Gastrocnemius medialis (tissue), 4 donors: ENCODE results near the gene GLE1. TPM values are rescaled to one million over a fixed set of nuclear protein-coding genes. Genes with fewer than 3 reads are reported as not detected.

Experiments
- ATAC-seq, 2 donors: fragments of 150-250 bp; one replicate each; pipeline ENCODE4 v1.9.1; 2016
- DNase-seq, 2 donors: peaks; one replicate each; pipeline ENCODE4 v3.0.0-alpha.2; 2019
- H3K27ac ChIP-seq, 4 donors: fragments of 200-600 bp; sonication (generic); 1 replicate in 1 of 4; 2 replicates in 3 of 4; pipeline ENCODE4 v1.5.1; 2016 to 2018; ENCODE audit warnings: mild to moderate bottlenecking in 2 of 4, moderate library complexity in 1 of 4
- H3K27me3 ChIP-seq, 3 donors: fragments of 200-600 bp; sonication (generic) in 2 of 3; 1 replicate in 1 of 3; 2 replicates in 2 of 3; pipeline versions ENCODE4 v1.5.1 to v1.6.0; 2016 to 2019; ENCODE audit warnings: mild to moderate bottlenecking in 1 of 3, moderate library complexity in 1 of 3
- H3K36me3 ChIP-seq, 2 donors: fragments of 200-600 bp; sonication (generic) in 1 of 2; one replicate each; pipeline ENCODE4 v1.5.1; 2017 to 2018
- H3K4me1 ChIP-seq, 2 donors: fragments of 200-600 bp; sonication (generic) in 1 of 2; one replicate each; pipeline ENCODE4 v1.5.1; 2016 to 2017; ENCODE audit warnings: mild to moderate bottlenecking in 2 of 2
- H3K4me3 ChIP-seq, 4 donors: fragments of 200-600 bp; sonication (generic) in 3 of 4; 1 replicate in 1 of 4; 2 replicates in 3 of 4; pipeline ENCODE4 v1.5.1; 2016 to 2019; ENCODE audit warnings: mild to moderate bottlenecking in 2 of 4
- H3K9me3 ChIP-seq, 3 donors: fragments of 200-600 bp; sonication (generic) in 2 of 3; 1 replicate in 1 of 3; 2 replicates in 2 of 3; pipeline ENCODE4 v1.5.1; 2016 to 2019
- POLR2A ChIP-seq, 2 donors: fragments of 450-650 bp; IDR thresholded peaks; one replicate each; pipeline ENCODE4 v1.6.1; 2017; ENCODE audit warnings: antibody characterized with exemption in 2 of 2, mild to moderate bottlenecking in 2 of 2, moderate library complexity in 2 of 2
- in situ Hi-C, 4 donors: fragments of 200-750 bp; cut with MboI; loops; one replicate each; pipeline versions ENCODE4 v1.15.0 to v1.8.0; 2017; ENCODE audit warnings: low sequenced_read_pairs in 4 of 4
- intact Hi-C: fragments of 100-400 bp; cut with DNase I; formaldehyde crosslinking; loops from one replicate; pipeline ENCODE4 v1.15.1; 2023; ENCODE audit warnings: low total_unique reads
- total RNA-seq, 4 donors: library from RNA; depleted of rRNA; stranded (reverse); fragments of >200 nt; gene quantifications; one replicate each; pipeline versions ENCODE4 v1.1.0 to v1.2.3, GENCODE V29; 2016
- TF ChIP-seq, protein P1 (sequence below), 5 experiments: fragments of 450-650 bp in 3 of 5; fragments of 200-600 bp in 2 of 5; sonication (generic) in 2 of 5; IDR thresholded peaks in 4 of 5; conservative IDR thresholded peaks in 1 of 5; 1 replicate in 4 of 5; 2 replicates in 1 of 5; pipeline ENCODE4 v1.5.1; 2016 to 2019; ENCODE audit warnings: antibody characterized with exemption in 5 of 5, mild to moderate bottlenecking in 3 of 5, moderate library complexity in 3 of 5

Gene GLE1
- total RNA-seq, 4 donors from 2014 or later: 31.4 to 56.7 (median 32.7) TPM

DNA sequence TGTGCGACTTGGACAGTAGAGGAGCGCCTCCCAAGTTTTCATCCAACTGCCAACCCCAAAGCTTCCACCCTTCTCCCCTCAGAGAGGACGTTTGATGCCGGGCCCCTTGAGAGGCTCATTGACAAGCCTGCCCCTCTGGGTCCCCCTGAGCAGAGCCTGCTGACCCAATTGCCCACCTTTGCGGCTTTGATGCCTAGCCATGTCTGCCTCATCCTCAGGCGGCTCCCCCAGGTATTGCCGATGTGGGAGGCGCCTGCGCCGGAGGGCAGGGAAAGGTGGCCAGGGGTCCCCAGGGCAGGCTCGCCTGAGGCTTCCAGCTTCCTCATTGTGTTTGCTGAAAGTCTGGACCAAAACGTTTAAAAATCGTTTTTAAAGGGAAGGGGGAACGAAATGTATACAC lies 47.3 kb upstream of the GLE1 start:
- peaks cover 6 to 15% (median 13%) of the 10 kb centered on the region in 3 donors for H3K27me3 ChIP-seq
- in situ Hi-C loops (no loop called here), intact Hi-C loops (loop anchor here (2.0 to 5.0 kb wide), 2 partner anchors 85 to 134 kb away; partner anchors contain the start of genes COQ4, TRUB2 and URM1)
- ATAC-seq (no peak), DNase-seq (no peak)
- H3K4me3 ChIP-seq: peak overlapping the region; percentile 69 to 97 (median 76)
- H3K36me3 ChIP-seq: peaks cover 0 to 13% of the 10 kb centered on the region in 2 donors
- TF ChIP-seq POLR2A (IDR thresholded peaks at IDR 0.05): no peak
- TF ChIP-seq, protein P1, sequence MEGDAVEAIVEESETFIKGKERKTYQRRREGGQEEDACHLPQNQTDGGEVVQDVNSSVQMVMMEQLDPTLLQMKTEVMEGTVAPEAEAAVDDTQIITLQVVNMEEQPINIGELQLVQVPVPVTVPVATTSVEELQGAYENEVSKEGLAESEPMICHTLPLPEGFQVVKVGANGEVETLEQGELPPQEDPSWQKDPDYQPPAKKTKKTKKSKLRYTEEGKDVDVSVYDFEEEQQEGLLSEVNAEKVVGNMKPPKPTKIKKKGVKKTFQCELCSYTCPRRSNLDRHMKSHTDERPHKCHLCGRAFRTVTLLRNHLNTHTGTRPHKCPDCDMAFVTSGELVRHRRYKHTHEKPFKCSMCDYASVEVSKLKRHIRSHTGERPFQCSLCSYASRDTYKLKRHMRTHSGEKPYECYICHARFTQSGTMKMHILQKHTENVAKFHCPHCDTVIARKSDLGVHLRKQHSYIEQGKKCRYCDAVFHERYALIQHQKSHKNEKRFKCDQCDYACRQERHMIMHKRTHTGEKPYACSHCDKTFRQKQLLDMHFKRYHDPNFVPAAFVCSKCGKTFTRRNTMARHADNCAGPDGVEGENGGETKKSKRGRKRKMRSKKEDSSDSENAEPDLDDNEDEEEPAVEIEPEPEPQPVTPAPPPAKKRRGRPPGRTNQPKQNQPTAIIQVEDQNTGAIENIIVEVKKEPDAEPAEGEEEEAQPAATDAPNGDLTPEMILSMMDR (IDR thresholded peaks at IDR 0.05 in 4 of 5, conservative IDR thresholded peaks at IDR 0.05 in 1 of 5): no peak
- no peak overlapping the region for H3K27ac ChIP-seq
- no peaks in the 10 kb centered on the region for H3K9me3 ChIP-seq
- peaks cover 0 to 10% of the 10 kb centered on the region in 2 donors for H3K4me1 ChIP-seq

DNA sequence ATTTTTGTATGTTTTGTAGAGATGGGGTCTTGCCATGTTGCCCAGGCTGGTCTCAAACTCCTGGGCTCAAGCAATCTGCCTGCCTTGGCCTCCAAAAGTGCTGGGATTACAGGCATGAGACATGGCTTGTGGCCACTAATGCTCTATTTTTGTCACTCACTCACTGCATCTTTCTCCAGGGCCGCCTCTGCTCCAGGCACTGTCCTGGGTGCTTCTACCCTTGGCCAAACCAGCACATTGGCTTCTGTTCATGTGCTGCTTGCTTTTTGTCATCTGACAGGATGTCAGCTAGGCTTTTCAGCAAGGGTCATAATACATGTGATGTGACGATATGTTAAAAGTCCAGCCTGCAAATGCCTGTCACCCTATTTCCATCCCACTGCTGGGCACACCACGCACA lies 45.5 kb upstream of the GLE1 start:
- in situ Hi-C loops: no loop called here
- no peak for ATAC-seq
- Histone ChIP-seq H3K27me3 (peaks cover 6 to 15% (median 13%) of the 10 kb centered on the region in 3 donors), H3K27ac (no peak overlapping the region), H3K9me3 (no peaks in the 10 kb centered on the region), H3K4me1 (peaks cover 0 to 10% of the 10 kb centered on the region in 2 donors), H3K36me3 (peaks cover 0 to 19% of the 10 kb centered on the region in 2 donors), H3K4me3 (no peak overlapping the region)
- TF ChIP-seq, protein P1 (IDR thresholded peaks at IDR 0.05 in 4 of 5, conservative IDR thresholded peaks at IDR 0.05 in 1 of 5): no peak
- no peak for TF ChIP-seq POLR2A (IDR thresholded peaks at IDR 0.05)
- DNase-seq: no peak
- intact Hi-C loops: loop anchor here (5.0 kb wide), 1 partner anchor 87 kb away; the partner anchor contains the start of gene URM1

DNA sequence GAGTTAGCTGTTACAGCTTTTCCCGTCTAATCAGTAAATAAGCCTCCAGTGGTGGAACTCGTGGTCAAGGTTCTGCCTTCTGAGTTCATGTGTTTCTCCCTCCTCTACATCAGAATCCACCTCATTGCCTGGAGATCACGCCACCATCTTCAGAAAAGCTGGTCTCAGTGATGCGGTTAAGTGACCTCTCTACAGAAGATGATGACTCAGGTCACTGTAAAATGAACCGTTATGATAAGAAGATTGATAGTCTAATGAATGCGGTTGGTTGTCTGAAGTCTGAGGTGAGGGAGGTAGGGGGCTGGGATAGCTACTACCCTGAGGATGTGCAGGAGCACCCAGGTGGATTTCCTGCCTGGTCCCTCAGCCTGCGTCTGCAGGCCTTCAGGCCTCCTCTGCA lies 35.4 kb upstream of the GLE1 start:
- TF ChIP-seq, protein P1 (IDR thresholded peaks at IDR 0.05 in 4 of 5, conservative IDR thresholded peaks at IDR 0.05 in 1 of 5): no peak
- TF ChIP-seq POLR2A (IDR thresholded peaks at IDR 0.05): no peak
- no peak overlapping the region for H3K27ac ChIP-seq
- in situ Hi-C loops: no loop called here
- H3K27me3 ChIP-seq: no peaks in the 10 kb centered on the region
- H3K36me3 ChIP-seq: peaks cover 0 to 6% of the 10 kb centered on the region in 2 donors
- no peaks in the 10 kb centered on the region for H3K4me1 ChIP-seq
- H3K9me3 ChIP-seq: no peaks in the 10 kb centered on the region
- no peak overlapping the region for H3K4me3 ChIP-seq
- intact Hi-C loops: no loop called here
- no peak for DNase-seq
- ATAC-seq: no peak

DNA sequence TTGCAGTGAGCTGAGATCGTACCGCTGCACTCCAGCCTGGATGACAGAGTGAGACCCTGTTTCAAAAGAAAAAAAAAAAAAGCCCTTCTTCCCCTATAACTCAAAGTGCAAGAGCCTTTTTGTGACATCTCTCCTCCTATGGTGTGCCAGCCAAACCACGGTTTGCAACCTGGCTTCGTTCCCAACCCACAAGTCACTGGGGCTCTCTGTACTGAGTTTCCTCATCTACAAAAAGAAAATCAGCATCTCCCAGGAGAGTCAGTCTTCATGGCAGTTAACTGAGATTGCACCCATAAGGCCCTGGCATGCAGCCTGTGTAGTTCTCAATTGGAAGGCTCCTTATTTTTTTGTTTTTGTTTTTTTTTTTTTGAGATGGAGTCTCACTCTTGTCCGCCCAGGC lies 34.0 kb upstream of the GLE1 start:
- in situ Hi-C loops: no loop called here
- Histone ChIP-seq H3K27ac (no peak overlapping the region), H3K27me3 (no peaks in the 10 kb centered on the region), H3K4me3 (no peak overlapping the region), H3K9me3 (no peaks in the 10 kb centered on the region), H3K4me1 (no peaks in the 10 kb centered on the region), H3K36me3 (peaks cover 0 to 17% of the 10 kb centered on the region in 2 donors)
- ATAC-seq: no peak
- intact Hi-C loops: no loop called here
- peak in 1 of 2 donors; percentile 19 for DNase-seq
- no peak for TF ChIP-seq POLR2A (IDR thresholded peaks at IDR 0.05)
- TF ChIP-seq, protein P1 (IDR thresholded peaks at IDR 0.05 in 4 of 5, conservative IDR thresholded peaks at IDR 0.05 in 1 of 5): no peak

DNA sequence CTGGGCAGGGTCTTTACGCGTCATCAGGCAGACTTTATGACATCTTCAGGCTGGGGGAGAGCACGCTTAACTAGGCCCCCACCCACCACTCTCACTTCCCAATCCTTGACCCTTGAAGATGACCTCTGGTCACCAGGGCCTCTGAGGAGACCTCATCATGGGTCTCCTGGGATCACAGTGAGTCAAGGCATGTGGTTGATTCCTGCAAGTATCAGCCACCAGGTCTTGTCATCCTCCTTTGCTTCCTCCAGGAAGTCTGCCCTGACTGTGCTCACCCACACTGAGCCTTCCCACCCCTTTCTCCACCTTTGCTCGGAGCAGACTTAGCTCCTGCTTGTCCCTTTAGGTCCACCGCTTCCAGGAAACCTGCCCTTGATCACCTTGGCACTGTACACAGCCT lies 31.4 kb upstream of the GLE1 start:
- Histone ChIP-seq H3K4me1 (no peaks in the 10 kb centered on the region), H3K27ac (no peak overlapping the region), H3K9me3 (no peaks in the 10 kb centered on the region), H3K4me3 (no peak overlapping the region), H3K27me3 (no peaks in the 10 kb centered on the region), H3K36me3 (peaks cover 0 to 22% of the 10 kb centered on the region in 2 donors)
- in situ Hi-C loops: no loop called here
- TF ChIP-seq, protein P1 (IDR thresholded peaks at IDR 0.05 in 4 of 5, conservative IDR thresholded peaks at IDR 0.05 in 1 of 5): no peak
- TF ChIP-seq POLR2A (IDR thresholded peaks at IDR 0.05): no peak
- DNase-seq: no peak
- no peak for ATAC-seq
- intact Hi-C loops: no loop called here
